GM21515 (cell line): ENCODE data around the gene KIAA0319L.
"Not testable (repeated sequence)": the region's sequence is repeated elsewhere in the genome, so short reads cannot be mapped to it uniquely, and the experiment has no call there.

Experiments used
- ATAC-seq: cut with Tn5 transposase; IDR thresholded peaks from one replicate; pipeline ENCODE4 v1.9.1; 2021; ENCODE audit not compliant: unreplicated experiment

KIAA0319L gene

GRCh38 chr1:35581621-35582020 is 24.4 kb upstream of the KIAA0319L start:
- not testable (repeated sequence) for ATAC-seq

- ATAC-seq = no peak
Measured at GRCh38 chr1:35580949-35581388, 23.8 kb upstream of the KIAA0319L start.

- no peak for ATAC-seq
Measured at GRCh38 chr1:35577071-35577998, 20.1 kb upstream of the KIAA0319L start.

GRCh38 chr1:35576766-35577070 is 19.5 kb upstream of the KIAA0319L start:
- ATAC-seq = not testable (repeated sequence)

GRCh38 chr1:35576061-35576765 is 19.0 kb upstream of the KIAA0319L start:
- no peak for ATAC-seq

- ATAC-seq = no peak
Measured at GRCh38 chr1:35575416-35575958, 18.3 kb upstream of the KIAA0319L start.

- ATAC-seq = no peak
Measured at GRCh38 chr1:35574655-35575415, 17.6 kb upstream of the KIAA0319L start.

GRCh38 chr1:35574125-35574654 is 17.0 kb upstream of the KIAA0319L start:
- no peak for ATAC-seq

GRCh38 chr1:35573198-35574124 is 16.3 kb upstream of the KIAA0319L start, which contains the start of gene TFAP2E:
Gene TFAP2E, plus strand, starts transcription at chr1:35573314. Its CDS starts 264 bp downstream, at chr1:35573578.
- ATAC-seq = no peak

GRCh38 chr1:35572296-35572695 is 15.1 kb upstream of the KIAA0319L start:
- ATAC-seq = no peak

- no peak for ATAC-seq
Measured at GRCh38 chr1:35571263-35571662, 14.1 kb upstream of the KIAA0319L start.

- no peak for ATAC-seq
Measured at GRCh38 chr1:35570589-35571137, 13.5 kb upstream of the KIAA0319L start.

GRCh38 chr1:35569936-35570335 is 12.7 kb upstream of the KIAA0319L start:
- ATAC-seq = no peak

- no peak for ATAC-seq
Measured at GRCh38 chr1:35568975-35569395, 11.8 kb upstream of the KIAA0319L start.

GRCh38 chr1:35567947-35568558 is 10.8 kb upstream of the KIAA0319L start:
- ATAC-seq = no peak

GRCh38 chr1:35565742-35566133 is 8.5 kb upstream of the KIAA0319L start:
- no peak for ATAC-seq

- ATAC-seq = no peak
Measured at GRCh38 chr1:35564884-35565741, 7.9 kb upstream of the KIAA0319L start.
